Suppressor macrophage (primary cell): ENCODE results near the gene PRUNE2.

Experiments
- DNase-seq, 4 experiments: peaks; one replicate each; pipeline ENCODE4 v3.0.0-alpha.2; 2020 to 2022

Gene PRUNE2

DNA sequence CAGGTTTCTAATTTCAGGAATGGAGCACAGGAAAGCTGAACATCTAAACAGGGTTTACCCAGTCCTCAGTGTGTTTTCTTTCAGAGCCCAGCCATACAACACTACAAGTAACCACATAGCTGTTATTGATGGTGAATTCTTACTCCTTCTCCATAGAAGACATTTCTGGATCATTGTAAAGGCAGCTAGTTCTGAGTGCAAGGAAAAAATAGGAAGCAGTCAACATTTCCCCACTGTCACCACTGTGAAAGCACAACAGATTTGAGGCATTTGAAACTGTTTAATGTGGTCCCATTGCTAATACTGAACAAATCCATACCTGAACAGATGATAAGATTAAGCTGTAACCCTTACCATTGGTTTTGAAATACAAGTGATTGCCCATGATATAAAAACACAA is 286.7 kb downstream of the PRUNE2 start:
- DNase-seq: peak in 3 of 4 experiments; percentile 40 to 61 (median 49)

- DNase-seq: peak in 3 of 4 experiments; percentile 19 to 72 (median 68)
Measured at GRCh38 chr9:76618762-76619161, 287.2 kb downstream of the PRUNE2 start.

- DNase-seq: peak; percentile 17 to 51 (median 42)
Measured at GRCh38 chr9:76617497-76618175, 288.3 kb downstream of the PRUNE2 start.

- DNase-seq: no peak
Measured at GRCh38 chr9:76616780-76617179, 289.1 kb downstream of the PRUNE2 start.

- DNase-seq: peak; percentile 53 to 79 (median 64)
Measured at GRCh38 chr9:76615177-76615603, 290.7 kb downstream of the PRUNE2 start.

DNA sequence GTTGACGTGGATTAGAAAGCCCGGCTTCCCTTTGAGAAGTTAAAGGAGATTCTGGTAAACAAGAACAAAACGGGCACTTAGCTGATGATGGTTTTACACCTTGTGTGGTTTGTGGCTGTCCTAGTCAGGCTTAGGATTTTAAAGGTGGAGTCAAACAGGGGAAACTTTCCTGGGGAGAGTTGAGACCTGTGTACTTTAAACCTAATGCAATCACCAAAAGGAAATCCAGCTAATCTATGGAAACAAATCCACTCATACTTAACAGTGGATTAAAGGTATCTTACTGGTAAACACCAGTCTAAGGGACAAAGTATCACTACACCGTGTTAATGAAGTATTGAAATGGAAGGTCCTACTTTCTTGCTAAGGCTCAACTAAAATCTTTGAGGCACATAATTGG is 291.9 kb downstream of the PRUNE2 start:
- DNase-seq: no peak

- no peak for DNase-seq
Measured at GRCh38 chr9:76613150-76613781, 292.6 kb downstream of the PRUNE2 start.

- peak; percentile 73 to 83 (median 79) for DNase-seq
Measured at GRCh38 chr9:76610011-76610352, 295.9 kb downstream of the PRUNE2 start.

DNA sequence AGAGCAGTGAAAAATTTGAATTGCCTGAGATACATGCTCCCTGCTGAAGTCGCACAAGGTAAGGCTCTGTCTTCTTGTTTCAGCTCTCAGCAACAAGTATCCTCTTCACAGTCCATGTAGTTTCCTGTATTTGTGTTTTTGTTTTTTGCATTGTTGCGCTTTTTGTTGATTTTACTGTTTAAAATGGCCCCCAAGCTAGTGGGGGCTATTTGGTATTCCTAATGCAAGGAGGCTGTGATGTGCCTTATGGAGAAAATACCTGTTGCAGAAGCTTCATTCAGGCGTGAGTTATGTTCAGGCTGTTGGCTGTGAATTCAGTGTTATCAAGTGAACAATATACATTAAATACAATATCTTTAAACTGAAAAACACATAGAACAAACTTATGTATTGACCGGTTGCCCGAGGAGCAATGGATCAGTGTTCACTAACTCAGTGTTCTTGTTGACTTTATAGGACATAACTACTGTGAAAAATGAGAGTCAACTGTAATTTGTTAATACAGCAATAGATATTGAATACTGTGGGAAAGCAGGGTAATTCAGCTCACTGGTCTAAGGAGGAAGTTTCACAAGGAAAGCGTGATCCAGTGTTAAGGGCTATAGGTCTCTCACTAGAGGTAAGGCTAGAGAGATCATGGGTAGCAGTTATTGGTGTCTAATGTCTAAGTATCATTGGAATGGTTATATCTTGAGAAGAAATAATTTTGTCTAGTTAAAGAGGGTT is 296.5 kb downstream of the PRUNE2 start:
- peak in 3 of 4 experiments; percentile 21 to 58 (median 57) for DNase-seq

GRCh38 chr9:76608575-76609273 is 297.2 kb downstream of the PRUNE2 start:
- DNase-seq: peak in 3 of 4 experiments; percentile 38 to 65 (median 57)

DNA sequence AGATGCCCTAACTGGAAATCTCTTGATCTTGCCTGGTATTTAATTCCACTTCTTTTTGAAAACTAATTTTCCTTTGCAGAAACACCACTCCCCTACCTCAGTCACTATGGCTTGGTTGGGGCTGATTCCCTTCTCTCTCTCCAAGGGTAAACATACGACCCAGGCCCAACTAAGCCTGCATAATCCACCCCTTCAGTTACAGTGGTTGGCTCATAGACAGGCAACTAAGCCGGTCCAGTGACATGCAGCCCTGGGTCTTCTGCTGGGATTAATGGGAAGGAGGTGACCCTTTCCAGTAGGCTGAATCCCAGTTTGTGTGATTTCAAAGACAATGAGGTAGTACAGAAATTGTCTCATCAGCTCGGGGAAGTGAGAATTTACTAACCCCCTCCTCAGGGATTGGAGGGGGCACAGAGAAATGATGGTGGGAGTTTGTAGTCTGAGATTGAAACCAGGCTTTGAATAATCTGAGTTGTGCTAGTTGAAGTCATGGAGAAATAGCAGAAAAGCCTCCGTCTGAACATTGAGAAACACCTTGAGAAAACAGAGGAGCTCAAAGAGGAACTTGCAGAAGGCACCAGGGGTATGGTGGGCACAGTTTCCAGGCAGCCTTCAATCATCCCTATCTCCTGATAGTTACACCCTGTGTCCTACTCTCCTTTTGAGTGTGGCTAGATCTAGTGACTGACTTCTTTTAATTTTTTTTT is 298.0 kb downstream of the PRUNE2 start:
- DNase-seq: peak in 3 of 4 experiments; percentile 17 to 60 (median 50)

- peak in 1 of 4 experiments; percentile 7 for DNase-seq
Measured at GRCh38 chr9:76605321-76605900, 300.5 kb downstream of the PRUNE2 start.

DNA sequence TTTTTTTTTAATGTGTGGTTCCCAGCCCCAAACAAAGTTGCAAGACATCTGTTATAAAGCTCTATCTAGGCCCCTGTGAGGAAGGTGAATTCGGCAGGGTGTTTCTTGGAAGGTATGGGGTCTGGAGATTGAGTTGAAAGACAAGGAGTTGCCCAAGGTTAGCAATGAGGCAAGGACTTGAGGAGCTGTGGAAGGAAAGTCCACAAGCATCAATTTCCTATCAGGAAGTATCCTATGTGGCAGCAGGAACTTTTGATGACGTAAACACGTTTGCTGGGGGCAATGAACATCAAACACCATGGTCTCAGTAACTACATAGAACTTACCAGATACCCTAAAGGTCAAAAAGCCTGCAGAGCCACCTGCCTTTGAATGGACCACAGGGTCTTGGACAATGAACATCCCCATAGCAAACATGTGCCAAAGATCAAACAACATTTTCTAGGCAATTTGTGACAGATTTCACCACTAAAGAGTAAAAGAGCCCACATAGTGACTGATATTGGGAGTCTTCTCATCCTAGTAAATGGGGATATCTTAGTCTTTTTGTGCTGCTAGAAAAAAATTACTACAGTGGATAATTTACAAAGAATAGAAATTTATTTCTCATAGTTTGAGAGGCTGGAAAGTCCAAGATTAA is 301.9 kb downstream of the PRUNE2 start:
- no peak for DNase-seq

- peak; percentile 24 to 79 (median 54) for DNase-seq
Measured at GRCh38 chr9:76603448-76603895, 302.4 kb downstream of the PRUNE2 start.

DNA sequence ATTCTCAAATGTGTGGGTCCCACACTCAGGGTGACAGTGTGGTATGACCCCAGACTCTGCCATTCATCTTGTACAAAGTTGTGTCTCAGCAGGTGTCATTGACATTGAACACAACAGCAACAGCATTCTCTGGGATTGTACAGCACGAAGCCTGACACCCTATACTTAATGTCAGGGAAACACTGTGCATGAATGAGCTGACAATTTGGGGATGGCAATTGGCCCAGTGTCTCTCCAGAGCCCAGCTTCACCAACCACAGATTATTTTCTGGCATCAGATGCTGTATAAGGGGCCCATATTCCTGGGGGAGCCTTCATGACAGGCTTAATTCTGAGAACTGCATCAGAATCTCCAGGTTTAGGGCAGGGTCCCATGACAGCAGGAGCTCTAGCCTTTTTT is 303.7 kb downstream of the PRUNE2 start:
- no peak for DNase-seq

GRCh38 chr9:76600007-76600615 is 305.8 kb downstream of the PRUNE2 start:
- DNase-seq: no peak

DNA sequence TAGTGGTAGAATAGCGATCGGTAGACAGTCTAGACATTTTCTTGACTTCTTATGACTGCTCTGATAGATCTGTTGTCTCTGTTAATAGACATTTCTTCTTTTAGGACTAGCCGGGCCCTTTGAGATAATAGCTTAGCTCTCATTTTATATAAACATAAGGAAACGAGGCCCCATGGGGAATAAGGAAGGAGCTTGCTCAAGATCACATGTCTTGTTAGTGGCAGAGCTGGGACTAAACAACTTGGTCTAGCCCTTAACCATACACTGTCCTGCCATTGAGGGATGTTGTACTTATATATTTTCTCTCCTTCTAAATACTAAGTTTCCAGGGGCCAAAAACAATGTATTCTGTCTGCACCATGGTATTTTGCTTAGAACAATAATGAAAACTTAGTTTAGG is 306.9 kb downstream of the PRUNE2 start:
- DNase-seq: peak; percentile 54 to 77 (median 68)

- peak; percentile 63 to 94 (median 78) for DNase-seq
Measured at GRCh38 chr9:76595645-76596044, 310.3 kb downstream of the PRUNE2 start.

- DNase-seq: no peak
Measured at GRCh38 chr9:76594764-76595424, 311.0 kb downstream of the PRUNE2 start.
